GM20000 (cell line): ENCODE results near the gene RUFY1.
"Not testable (repeated sequence)": the region's sequence is repeated elsewhere in the genome, so short reads cannot be mapped to it uniquely, and the experiment has no call there.

Source experiments
- DNase-seq: peaks from one replicate; pipeline ENCODE4 v3.0.0; 2012; ENCODE audit warnings: low spot score
- CTCF ChIP-seq: IDR thresholded peaks from 2 replicates; pipeline ENCODE4 v1.5.1; 2012; ENCODE audit warnings: mild to moderate bottlenecking, control low read depth; ENCODE audit errors: extremely low read depth, missing control alignments

RUFY1 gene

GRCh38 chr5:179550511-179551342 lies at the start of gene RUFY1:
RUFY1 (plus strand) TSS chr5:179550554; CDS start chr5:179550570, 16 bp downstream.
- DNase-seq = peak; percentile 94
- TF ChIP-seq CTCF = no peak

GRCh38 chr5:179501997-179502396 lies 48.4 kb upstream of the RUFY1 start:
- not testable (repeated sequence) for DNase-seq

GRCh38 chr5:179502420-179502819 lies 47.9 kb upstream of the RUFY1 start:
- DNase-seq = not testable (repeated sequence)

- no peak for DNase-seq
- TF ChIP-seq CTCF = no peak
Observed at GRCh38 chr5:179504191-179504590, 46.2 kb upstream of the RUFY1 start.

GRCh38 chr5:179504600-179505396 lies 45.6 kb upstream of the RUFY1 start:
- DNase-seq = no peak
- no peak for TF ChIP-seq CTCF

- DNase-seq = no peak
- TF ChIP-seq CTCF = no peak
Observed at GRCh38 chr5:179505636-179506261, 44.6 kb upstream of the RUFY1 start.

GRCh38 chr5:179509239-179509638 lies 41.1 kb upstream of the RUFY1 start:
- TF ChIP-seq CTCF = no peak
- no peak for DNase-seq

- DNase-seq = no peak
- TF ChIP-seq CTCF = no peak
Observed at GRCh38 chr5:179509845-179510244, 40.5 kb upstream of the RUFY1 start.
